ENCODE results near the gene DIP2B.

DNA sequence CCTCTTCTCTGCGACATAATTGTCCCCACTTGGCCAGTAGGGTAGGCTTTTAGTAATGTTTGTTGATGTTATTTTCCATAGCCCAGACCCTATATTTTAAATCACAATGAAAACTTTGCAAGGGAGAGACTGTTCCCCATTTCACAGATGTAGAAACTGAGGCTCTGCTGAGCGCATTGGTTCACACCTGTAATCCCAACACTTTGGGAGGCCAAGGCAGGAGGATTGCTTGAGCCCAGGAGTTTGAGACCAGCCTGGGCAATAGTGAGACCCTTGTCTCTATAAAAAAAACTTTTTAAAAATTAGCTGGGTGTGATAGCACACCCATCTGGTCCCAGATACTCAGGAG lies 114.8 kb downstream of the DIP2B start:
- no peak for TF ChIP-seq ZKSCAN5 (CRISPR knock-in tag; IDR thresholded peaks at IDR 0.05)
- TF ChIP-seq, protein P1, sequence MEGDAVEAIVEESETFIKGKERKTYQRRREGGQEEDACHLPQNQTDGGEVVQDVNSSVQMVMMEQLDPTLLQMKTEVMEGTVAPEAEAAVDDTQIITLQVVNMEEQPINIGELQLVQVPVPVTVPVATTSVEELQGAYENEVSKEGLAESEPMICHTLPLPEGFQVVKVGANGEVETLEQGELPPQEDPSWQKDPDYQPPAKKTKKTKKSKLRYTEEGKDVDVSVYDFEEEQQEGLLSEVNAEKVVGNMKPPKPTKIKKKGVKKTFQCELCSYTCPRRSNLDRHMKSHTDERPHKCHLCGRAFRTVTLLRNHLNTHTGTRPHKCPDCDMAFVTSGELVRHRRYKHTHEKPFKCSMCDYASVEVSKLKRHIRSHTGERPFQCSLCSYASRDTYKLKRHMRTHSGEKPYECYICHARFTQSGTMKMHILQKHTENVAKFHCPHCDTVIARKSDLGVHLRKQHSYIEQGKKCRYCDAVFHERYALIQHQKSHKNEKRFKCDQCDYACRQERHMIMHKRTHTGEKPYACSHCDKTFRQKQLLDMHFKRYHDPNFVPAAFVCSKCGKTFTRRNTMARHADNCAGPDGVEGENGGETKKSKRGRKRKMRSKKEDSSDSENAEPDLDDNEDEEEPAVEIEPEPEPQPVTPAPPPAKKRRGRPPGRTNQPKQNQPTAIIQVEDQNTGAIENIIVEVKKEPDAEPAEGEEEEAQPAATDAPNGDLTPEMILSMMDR (CRISPR knock-in tag; IDR thresholded peaks at IDR 0.05) = no peak
- no peak for TF ChIP-seq MAZ (IDR thresholded peaks at IDR 0.05; ENCODE audit: borderline replicate concordance, low read depth, low read length)
- TF ChIP-seq MAZ (CRISPR knock-in tag; IDR thresholded peaks at IDR 0.05; ENCODE audit: low read depth) = no peak
- TF ChIP-seq GABPA (IDR thresholded peaks at IDR 0.05; ENCODE audit: low read depth, low read length) = no peak
- no peak for TF ChIP-seq GABPA (CRISPR knock-in tag; IDR thresholded peaks at IDR 0.05; ENCODE audit: low read depth)
- TF ChIP-seq EP300 (IDR thresholded peaks at IDR 0.05; ENCODE audit: low read depth in 2 of 2, low read length in 2 of 2) = no peak
- TF ChIP-seq EP300 (CRISPR knock-in tag; IDR thresholded peaks at IDR 0.05; ENCODE audit: borderline replicate concordance) = no peak
- no peak for TF ChIP-seq HMGA1 (CRISPR knock-in tag; conservative IDR thresholded peaks at IDR 0.05)
- TF ChIP-seq HNRNPLL (IDR thresholded peaks at IDR 0.05; ENCODE audit: low read depth, low read length, poor library complexity, severe bottlenecking) = no peak
- TF ChIP-seq SIN3A (IDR thresholded peaks at IDR 0.05; ENCODE audit: borderline replicate concordance, low read depth, low read length) = no peak
- no peak for TF ChIP-seq ARID2 (CRISPR knock-in tag; IDR thresholded peaks at IDR 0.05; ENCODE audit: borderline replicate concordance)
- TF ChIP-seq NR3C1 (CRISPR knock-in tag; IDR thresholded peaks at IDR 0.05) = no peak
- TF ChIP-seq, protein P2, sequence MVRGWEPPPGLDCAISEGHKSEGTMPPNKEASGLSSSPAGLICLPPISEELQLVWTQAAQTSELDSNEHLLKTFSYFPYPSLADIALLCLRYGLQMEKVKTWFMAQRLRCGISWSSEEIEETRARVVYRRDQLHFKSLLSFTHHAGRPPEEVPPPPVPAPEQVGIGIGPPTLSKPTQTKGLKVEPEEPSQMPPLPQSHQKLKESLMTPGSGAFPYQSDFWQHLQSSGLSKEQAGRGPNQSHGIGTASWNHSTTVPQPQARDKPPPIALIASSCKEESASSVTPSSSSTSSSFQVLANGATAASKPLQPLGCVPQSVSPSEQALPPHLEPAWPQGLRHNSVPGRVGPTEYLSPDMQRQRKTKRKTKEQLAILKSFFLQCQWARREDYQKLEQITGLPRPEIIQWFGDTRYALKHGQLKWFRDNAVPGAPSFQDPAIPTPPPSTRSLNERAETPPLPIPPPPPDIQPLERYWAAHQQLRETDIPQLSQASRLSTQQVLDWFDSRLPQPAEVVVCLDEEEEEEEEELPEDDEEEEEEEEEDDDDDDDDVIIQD (CRISPR knock-in tag; IDR thresholded peaks at IDR 0.05; ENCODE audit: low read depth) = no peak
